ENCODE data around the gene OSBPL8.

DNA sequence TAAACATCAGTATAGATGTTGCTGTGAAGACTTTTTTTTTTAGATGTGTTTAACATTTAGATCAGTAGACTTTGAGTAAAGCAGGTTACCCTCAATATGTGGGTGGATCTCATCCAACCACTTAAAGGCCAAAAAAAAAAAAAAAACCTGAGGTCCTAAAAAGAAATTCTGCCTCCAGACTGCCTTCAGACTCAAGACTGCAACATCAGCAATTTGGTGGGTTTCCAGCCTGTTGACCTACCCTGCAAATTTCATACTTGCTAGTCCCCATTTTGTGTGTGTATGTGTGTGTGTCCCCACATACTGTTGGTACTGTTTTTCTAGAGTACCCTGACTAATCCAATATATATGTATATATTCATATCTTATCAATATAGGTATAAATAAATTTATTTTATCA is 55.6 kb downstream of the OSBPL8 start:
- TF ChIP-seq SUZ12 (IDR thresholded peaks at IDR 0.05; ENCODE audit: extremely low read depth, insufficient read depth, insufficient read length) = no peak
- no peak for TF ChIP-seq YY1 (IDR thresholded peaks at IDR 0.05; ENCODE audit: insufficient read depth, insufficient read length)
- TF ChIP-seq ZNF274 (IDR thresholded peaks at IDR 0.05; ENCODE audit: low read depth, low read length) = no peak
